ENCODE measurements around the gene GATAD2B.
"Not testable (repeated sequence)": the region's sequence is repeated elsewhere in the genome, so short reads cannot be mapped to it uniquely, and the experiment has no call there.

Gene GATAD2B

DNA sequence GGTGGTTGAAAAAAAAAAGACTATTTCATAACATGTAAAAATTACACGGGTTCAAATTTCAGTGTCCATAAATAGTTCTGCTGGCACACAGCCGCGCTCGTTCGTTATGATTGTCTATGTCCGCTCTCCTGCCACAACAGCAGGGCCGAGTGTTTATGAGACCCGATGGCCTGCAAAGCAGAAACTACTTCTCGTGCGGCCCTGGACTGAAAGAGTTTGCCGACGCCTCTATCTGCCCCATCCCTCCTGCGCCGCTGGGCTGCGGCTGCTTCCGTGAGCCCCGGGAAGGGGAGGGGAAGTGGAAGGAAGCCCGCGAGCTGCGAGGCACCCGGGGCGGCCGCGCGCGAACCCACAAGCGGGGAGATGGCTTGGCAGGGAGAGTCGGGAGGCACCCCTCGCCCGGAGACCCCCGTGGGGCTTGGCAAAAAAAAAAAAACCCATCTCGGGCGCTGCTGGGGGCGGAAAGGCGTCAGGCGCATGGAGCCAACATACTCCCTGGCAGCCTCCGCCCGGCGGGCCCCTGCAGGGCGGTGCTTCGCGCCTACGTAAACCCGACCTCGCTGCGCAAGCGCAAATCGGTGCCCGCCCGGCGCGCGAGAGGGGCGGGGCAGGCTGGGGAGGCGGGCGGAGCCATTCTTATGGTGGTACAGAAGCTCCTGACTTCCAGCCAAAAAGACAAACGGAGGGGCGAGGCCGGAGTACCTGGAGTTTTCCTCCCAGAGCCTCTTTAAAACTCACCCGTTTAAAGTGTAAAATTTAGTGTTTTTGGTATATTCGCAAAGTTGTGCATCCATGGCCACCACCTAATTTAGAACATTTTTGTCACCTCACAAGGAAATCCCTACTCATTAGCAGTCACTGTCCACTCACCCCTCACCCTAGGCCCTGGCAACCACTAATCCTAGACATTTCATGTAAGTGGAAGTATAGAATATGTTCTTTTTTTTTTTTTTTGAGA is 139.3 kb downstream of the GATAD2B start (continued):
- TF ChIP-seq, protein P1, sequence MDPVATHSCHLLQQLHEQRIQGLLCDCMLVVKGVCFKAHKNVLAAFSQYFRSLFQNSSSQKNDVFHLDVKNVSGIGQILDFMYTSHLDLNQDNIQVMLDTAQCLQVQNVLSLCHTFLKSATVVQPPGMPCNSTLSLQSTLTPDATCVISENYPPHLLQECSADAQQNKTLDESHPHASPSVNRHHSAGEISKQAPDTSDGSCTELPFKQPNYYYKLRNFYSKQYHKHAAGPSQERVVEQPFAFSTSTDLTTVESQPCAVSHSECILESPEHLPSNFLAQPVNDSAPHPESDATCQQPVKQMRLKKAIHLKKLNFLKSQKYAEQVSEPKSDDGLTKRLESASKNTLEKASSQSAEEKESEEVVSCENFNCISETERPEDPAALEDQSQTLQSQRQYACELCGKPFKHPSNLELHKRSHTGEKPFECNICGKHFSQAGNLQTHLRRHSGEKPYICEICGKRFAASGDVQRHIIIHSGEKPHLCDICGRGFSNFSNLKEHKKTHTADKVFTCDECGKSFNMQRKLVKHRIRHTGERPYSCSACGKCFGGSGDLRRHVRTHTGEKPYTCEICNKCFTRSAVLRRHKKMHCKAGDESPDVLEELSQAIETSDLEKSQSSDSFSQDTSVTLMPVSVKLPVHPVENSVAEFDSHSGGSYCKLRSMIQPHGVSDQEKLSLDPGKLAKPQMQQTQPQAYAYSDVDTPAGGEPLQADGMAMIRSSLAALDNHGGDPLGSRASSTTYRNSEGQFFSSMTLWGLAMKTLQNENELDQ (tag by site-specific recombination; IDR thresholded peaks at IDR 0.05; ENCODE audit: low read depth) = no peak
- TF ChIP-seq SCRT2 (tag by site-specific recombination; IDR thresholded peaks at IDR 0.05) (no peak), KLF16 (tag by site-specific recombination; IDR thresholded peaks at IDR 0.05) (peak; percentile 77; the same call in 1 of the 2 replicates), REST (tag by site-specific recombination; IDR thresholded peaks at IDR 0.05) (no peak), ZNF221 (tag by site-specific recombination; IDR thresholded peaks at IDR 0.05; ENCODE audit: borderline replicate concordance) (no peak), SP3 (tag by site-specific recombination; IDR thresholded peaks at IDR 0.05) (peak; percentile 80), ZFP37 (tag by site-specific recombination; IDR thresholded peaks at IDR 0.05) (peak; percentile 41; the same call in 1 of the 2 replicates), ZNF792 (tag by site-specific recombination; IDR thresholded peaks at IDR 0.05) (peak; percentile 78; the same call in 1 of the 2 replicates), KLF17 (tag by site-specific recombination; IDR thresholded peaks at IDR 0.05) (peak; percentile 83), ZBTB21 (tag by site-specific recombination; IDR thresholded peaks at IDR 0.05) (0 out of 2 replicates have a peak, but pooled peaks have one; percentile 54), ZNF76 (tag by site-specific recombination; IDR thresholded peaks at IDR 0.05; ENCODE audit: borderline replicate concordance, low read depth) (peak; percentile 57; the same call in 1 of the 2 replicates), GLIS2 (tag by site-specific recombination; IDR thresholded peaks at IDR 0.05) (peak; percentile 99), SP2 (tag by site-specific recombination; IDR thresholded peaks at IDR 0.05) (peak; percentile 87), TCF7L2 (IDR thresholded peaks at IDR 0.05; ENCODE audit: borderline replicate concordance, low read depth, low read length) (no peak)

DNA sequence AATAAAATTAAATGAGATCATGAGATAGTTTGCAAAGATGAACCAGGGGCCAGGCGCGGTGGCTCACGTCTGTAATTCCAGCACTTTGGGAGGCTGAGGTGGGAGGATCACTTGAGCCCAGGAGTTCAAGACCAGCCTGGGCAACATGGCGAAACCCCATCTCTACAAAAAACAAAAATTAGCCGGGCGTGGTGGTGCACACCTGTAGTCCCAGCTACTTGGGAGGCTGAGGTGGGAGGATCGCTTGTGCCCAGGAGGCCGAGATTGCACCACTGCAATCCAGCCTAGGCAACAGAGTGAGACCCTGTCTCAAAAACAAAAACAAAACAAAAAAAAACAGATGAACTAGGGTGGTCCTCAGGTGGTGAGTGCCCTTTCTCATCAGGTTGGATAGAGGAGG is 140.1 kb downstream of the GATAD2B start:
- TF ChIP-seq ZNF121 (tag by site-specific recombination; IDR thresholded peaks at IDR 0.05) (0 out of 2 replicates have a peak, but pooled peaks have one; percentile 18), ZNF580 (tag by site-specific recombination; IDR thresholded peaks at IDR 0.05) (peak; percentile 61; the same call in 1 of the 2 replicates), ZNF664 (tag by site-specific recombination; IDR thresholded peaks at IDR 0.05) (0 out of 2 replicates have a peak, but pooled peaks have one; percentile 38)

More for the DNA sequence above, 140.1 kb downstream of the GATAD2B start:
- 0 out of 2 replicates have a peak overlapping the region, but pooled peaks have one; percentile 67 for H3K27ac ChIP-seq (ENCODE audit: extremely low read depth, low read depth, low read length)
- H3K9me3 ChIP-seq (ENCODE audit: control insufficient read depth, insufficient read depth, low read depth, low read length); POLR2A ChIA-PET; H3K4me3 ChIP-seq (ENCODE audit: low read depth, low read length); H3K4me1 ChIP-seq (ENCODE audit: control insufficient read depth, insufficient read depth, low read length); H3K36me3 ChIP-seq (ENCODE audit: control insufficient read depth in 2 of 2, insufficient read depth in 1 of 2, low read length in 2 of 2): not testable (repeated sequence)
- CTCF ChIA-PET = interaction anchor here (1.3 kb wide), 1 partner anchor 15 kb away, joined by 7 read pairs; no protein-coding TSS in a partner anchor
